GM10248 (cell line): ENCODE measurements around the gene PLA2G7.

Experiments
- CTCF ChIA-PET: fragments of 300-600 bp; sonication (Branson Sonifier 250); formaldehyde crosslinking; extraction: SDS; loops from one replicate; lab custom pipeline; 2021; ENCODE audit warnings: antibody characterized with exemption; lab: Yijun Ruan, JAX
- POLR2A ChIA-PET: fragments of 350-650 bp; sonication (Branson Sonifier 250); formaldehyde crosslinking; extraction: SDS; loops from one replicate; lab custom pipeline; 2020; ENCODE audit warnings: antibody characterized with exemption; lab: Yijun Ruan, JAX
- DNase-seq: peaks from one replicate; pipeline ENCODE4 v3.0.0; 2012; ENCODE audit errors: extremely low spot score
- CTCF ChIP-seq: IDR thresholded peaks from 2 replicates; pipeline ENCODE4 v1.5.1; 2012; ENCODE audit warnings: mild to moderate bottlenecking, low read depth; ENCODE audit errors: extremely low read depth, missing control alignments, control extremely low read depth

The PLA2G7 gene

GRCh38 chr6:46758960-46759753, 24.0 kb upstream of the PLA2G7 start:
- no peak for DNase-seq
- TF ChIP-seq CTCF, result no peak
- CTCF ChIA-PET, result no interaction called here
- POLR2A ChIA-PET, result no interaction called here

GRCh38 chr6:46757214-46757596, 22.0 kb upstream of the PLA2G7 start:
- DNase-seq, result no peak
- no peak for TF ChIP-seq CTCF
- POLR2A ChIA-PET, result no interaction called here
- CTCF ChIA-PET, result no interaction called here

- no peak for DNase-seq
Measured at GRCh38 chr6:46756469-46757213, 21.5 kb upstream of the PLA2G7 start.

GRCh38 chr6:46755865-46756264, 20.7 kb upstream of the PLA2G7 start:
- ChIA-PET POLR2A (no interaction called here), CTCF (no interaction called here)
- DNase-seq, result no peak
- TF ChIP-seq CTCF, result no peak

More at GRCh38 chr6:46756469-46757213, 21.5 kb upstream of the PLA2G7 start:
- POLR2A ChIA-PET, result no interaction called here
- CTCF ChIA-PET, result no interaction called here
- TF ChIP-seq CTCF, result no peak

- CTCF ChIA-PET, result no interaction called here
- no peak for DNase-seq
- no peak for TF ChIP-seq CTCF
- POLR2A ChIA-PET, result no interaction called here
Measured at GRCh38 chr6:46751658-46752057, 16.5 kb upstream of the PLA2G7 start.

- CTCF ChIA-PET, result no interaction called here
- POLR2A ChIA-PET, result no interaction called here
- TF ChIP-seq CTCF, result no peak
- no peak for DNase-seq
Measured at GRCh38 chr6:46749731-46750130, 14.6 kb upstream of the PLA2G7 start.
